ENCODE measurements around the gene ZNF254. TPM values are rescaled to one million over a fixed set of nuclear protein-coding genes. Genes with fewer than 3 reads are reported as not detected.
A peak's percentile ranks its signal among the peaks of the same experiment; 100 is the strongest.
"Not testable (repeated sequence)": the region's sequence is repeated elsewhere in the genome, so short reads cannot be mapped to it uniquely, and the experiment has no call there.

The ZNF254 gene
- total and polyA plus RNA-seq, 2 donors (not counting 1 experiment from before 2014, with no cell fraction given) = 6.4 to 8.9 TPM

DNA sequence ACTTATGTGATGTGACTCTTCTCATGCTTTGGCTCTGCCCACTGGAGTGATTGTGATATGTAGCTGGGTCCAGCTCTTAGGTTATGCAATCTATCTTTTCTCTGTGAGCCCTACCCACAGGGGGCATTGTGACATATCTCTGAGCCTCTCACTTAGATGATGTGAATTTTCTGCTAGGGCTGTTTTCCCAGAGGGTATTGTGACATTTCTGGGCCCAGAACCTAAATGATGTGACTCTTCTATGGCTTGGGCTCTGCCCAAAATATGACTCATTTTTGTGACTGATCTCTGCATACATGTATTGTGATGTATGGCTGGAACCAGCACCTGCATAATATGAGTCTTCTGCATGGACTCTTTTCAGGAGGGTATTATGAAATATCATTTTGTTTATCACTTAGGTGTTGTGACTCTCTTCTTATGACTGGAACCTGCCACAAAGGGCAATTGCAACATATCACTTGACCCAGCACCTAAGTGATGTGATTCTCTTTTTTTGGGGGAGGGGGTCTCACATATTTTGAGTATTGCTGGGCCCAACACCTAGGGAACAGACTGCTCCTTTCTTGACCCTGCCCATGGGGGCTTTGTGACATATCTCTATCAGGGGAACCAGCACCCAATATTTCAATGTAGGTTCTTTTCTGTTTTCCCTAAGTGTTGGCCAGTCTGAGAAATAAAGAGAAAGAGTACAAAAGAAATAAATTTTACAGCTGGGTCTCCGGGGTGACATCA is 12.1 kb upstream of the ZNF254 start:
- Histone ChIP-seq H3K79me2 (ENCODE audit: control insufficient read depth, insufficient read depth, low read length) (no peaks in the 10 kb centered on the region), H3K4me1 (ENCODE audit: control insufficient read depth, extremely low read depth, insufficient read depth, low read length) (no peaks in the 10 kb centered on the region), H3K36me3 (ENCODE audit: control insufficient read depth, insufficient read depth, low read length) (no peaks in the 10 kb centered on the region), H3K27ac (ENCODE audit: insufficient read depth, low read length) (no peak overlapping the region), H3K9me3 (ENCODE audit: control insufficient read depth, insufficient read depth, low read depth, low read length) (no peaks in the 10 kb centered on the region), H2AFZ (ENCODE audit: low read length) (no peak overlapping the region), H3K4me2 (ENCODE audit: extremely low read depth, insufficient read depth, low read length) (no peak overlapping the region), H3K9ac (ENCODE audit: insufficient read depth, low read length) (no peak overlapping the region), H3K27me3 (ENCODE audit: control insufficient read depth, insufficient read depth, low read length) (no peaks in the 10 kb centered on the region), H3K4me3 (replicated peaks in 1 of 4; ENCODE audit: control extremely low read depth in 1 of 4, insufficient read depth in 1 of 4, low read depth in 3 of 4, low read length in 4 of 4) (no peak overlapping the region), H4K20me1 (ENCODE audit: control insufficient read depth, extremely low read depth, insufficient read depth, low read length) (no peaks in the 10 kb centered on the region)
- no peak for TF ChIP-seq CTCF (conservative IDR thresholded peaks at IDR 0.05 in 1 of 2, IDR thresholded peaks at IDR 0.05 in 1 of 2; ENCODE audit: low read depth in 1 of 2, low read length in 2 of 2)
- no peak for TF ChIP-seq EZH2 (IDR thresholded peaks at IDR 0.05; ENCODE audit: low read length, missing control alignments)
- peak; percentile 34 to 61 for DNase-seq (ENCODE audit: low read depth in 2 of 2)

GRCh38 chr19:24075530-24075929 is 11.5 kb upstream of the ZNF254 start:
- H3K27ac ChIP-seq (ENCODE audit: insufficient read depth, low read length) = not testable (repeated sequence)

DNA sequence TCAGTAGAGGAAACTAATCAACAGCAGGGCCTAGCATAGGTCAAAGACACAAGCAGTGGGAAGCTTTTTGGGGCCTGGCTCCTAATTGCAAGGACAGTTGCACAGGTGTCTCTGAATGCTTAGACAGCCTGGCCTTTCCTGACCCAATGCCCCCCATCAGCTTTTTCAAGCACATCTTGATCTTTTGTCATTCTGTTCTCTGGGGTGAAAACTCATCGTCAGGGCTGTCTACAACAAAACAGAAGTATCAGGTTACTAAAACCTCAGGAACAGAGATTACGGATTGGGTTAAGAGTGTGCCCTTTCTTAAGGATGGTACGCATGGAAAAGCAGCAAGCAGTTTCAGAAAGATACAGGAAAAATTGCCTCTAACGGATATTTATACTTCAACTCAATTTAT is 8.3 kb upstream of the ZNF254 start:
- no peak overlapping the region for H2AFZ ChIP-seq (ENCODE audit: low read length)
- H3K27me3 ChIP-seq (ENCODE audit: control insufficient read depth, insufficient read depth, low read length) = no peaks in the 10 kb centered on the region
- no peaks in the 10 kb centered on the region for H4K20me1 ChIP-seq (ENCODE audit: control insufficient read depth, extremely low read depth, insufficient read depth, low read length)
- no peak for DNase-seq (ENCODE audit: low read depth in 2 of 2)
- no peak overlapping the region for H3K9ac ChIP-seq (ENCODE audit: insufficient read depth, low read length)
- no peak overlapping the region for H3K27ac ChIP-seq (ENCODE audit: insufficient read depth, low read length)
- no peak overlapping the region for H3K4me2 ChIP-seq (ENCODE audit: extremely low read depth, insufficient read depth, low read length)
- no peaks in the 10 kb centered on the region for H3K79me2 ChIP-seq (ENCODE audit: control insufficient read depth, insufficient read depth, low read length)
- no peaks in the 10 kb centered on the region for H3K4me1 ChIP-seq (ENCODE audit: control insufficient read depth, extremely low read depth, insufficient read depth, low read length)
- no peak overlapping the region for H3K4me3 ChIP-seq (replicated peaks in 1 of 4; ENCODE audit: control extremely low read depth in 1 of 4, insufficient read depth in 1 of 4, low read depth in 3 of 4, low read length in 4 of 4)
- H3K9me3 ChIP-seq (ENCODE audit: control insufficient read depth, insufficient read depth, low read depth, low read length) = no peaks in the 10 kb centered on the region
- TF ChIP-seq CTCF (conservative IDR thresholded peaks at IDR 0.05 in 1 of 2, IDR thresholded peaks at IDR 0.05 in 1 of 2; ENCODE audit: low read depth in 1 of 2, low read length in 2 of 2) (no peak), EZH2 (IDR thresholded peaks at IDR 0.05; ENCODE audit: low read length, missing control alignments) (no peak)
- H3K36me3 ChIP-seq (ENCODE audit: control insufficient read depth, insufficient read depth, low read length) = no peaks in the 10 kb centered on the region

More at GRCh38 chr19:24075530-24075929, 11.5 kb upstream of the ZNF254 start:
- H3K27me3 ChIP-seq (ENCODE audit: control insufficient read depth, insufficient read depth, low read length); H3K36me3 ChIP-seq (ENCODE audit: control insufficient read depth, insufficient read depth, low read length); H3K79me2 ChIP-seq (ENCODE audit: control insufficient read depth, insufficient read depth, low read length); H3K4me3 ChIP-seq (replicated peaks in 1 of 4; ENCODE audit: control extremely low read depth in 1 of 4, insufficient read depth in 1 of 4, low read depth in 3 of 4, low read length in 4 of 4); DNase-seq (ENCODE audit: low read depth in 2 of 2); H2AFZ ChIP-seq (ENCODE audit: low read length); H4K20me1 ChIP-seq (ENCODE audit: control insufficient read depth, extremely low read depth, insufficient read depth, low read length); H3K4me2 ChIP-seq (ENCODE audit: extremely low read depth, insufficient read depth, low read length); H3K9me3 ChIP-seq (ENCODE audit: control insufficient read depth, insufficient read depth, low read depth, low read length); H3K4me1 ChIP-seq (ENCODE audit: control insufficient read depth, extremely low read depth, insufficient read depth, low read length); H3K9ac ChIP-seq (ENCODE audit: insufficient read depth, low read length): not testable (repeated sequence)

Measured in fibroblast of lung (primary cell).